HG03066 (cell line): Measurements from ENCODE around the gene RXRA.

Experiments
- ATAC-seq: cut with Tn5 transposase; IDR thresholded peaks from one replicate; pipeline ENCODE4 v1.9.1; 2021; ENCODE audit warnings: low read depth; ENCODE audit not compliant: unreplicated experiment

Gene RXRA

DNA sequence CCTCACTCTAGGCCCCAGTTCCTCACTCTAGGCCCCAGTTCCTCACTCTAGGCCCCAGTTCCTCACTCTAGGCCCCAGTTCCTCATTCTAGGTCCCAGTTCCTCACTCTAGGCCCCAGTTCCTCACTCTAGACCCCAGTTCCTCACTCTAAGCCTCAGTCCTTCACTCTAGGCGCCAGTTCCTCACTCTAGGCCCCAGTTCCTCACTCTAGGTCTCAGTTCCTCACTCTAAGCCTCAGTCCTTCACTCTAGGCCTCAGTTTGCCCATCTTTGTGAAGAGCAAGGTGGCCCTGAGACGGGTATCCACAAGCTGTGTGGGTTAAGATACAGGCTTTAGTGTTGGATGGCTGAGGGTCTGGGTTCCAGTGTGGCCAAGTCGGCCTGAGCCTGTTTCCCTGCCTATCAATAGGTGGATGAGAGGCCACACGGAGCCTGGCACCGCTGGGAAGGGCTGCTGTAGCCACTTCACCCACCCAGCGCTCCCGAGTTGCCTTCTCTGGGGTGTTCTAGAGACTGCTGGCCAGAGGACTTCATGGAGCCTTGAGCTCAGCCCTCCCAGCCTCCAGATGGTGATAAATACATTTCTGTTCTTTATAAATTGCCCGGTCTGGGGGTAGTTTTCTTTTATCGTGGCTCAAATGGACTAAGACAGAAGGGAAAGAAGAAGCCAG, 150.2 kb downstream of the RXRA start:
- no peak for ATAC-seq

DNA sequence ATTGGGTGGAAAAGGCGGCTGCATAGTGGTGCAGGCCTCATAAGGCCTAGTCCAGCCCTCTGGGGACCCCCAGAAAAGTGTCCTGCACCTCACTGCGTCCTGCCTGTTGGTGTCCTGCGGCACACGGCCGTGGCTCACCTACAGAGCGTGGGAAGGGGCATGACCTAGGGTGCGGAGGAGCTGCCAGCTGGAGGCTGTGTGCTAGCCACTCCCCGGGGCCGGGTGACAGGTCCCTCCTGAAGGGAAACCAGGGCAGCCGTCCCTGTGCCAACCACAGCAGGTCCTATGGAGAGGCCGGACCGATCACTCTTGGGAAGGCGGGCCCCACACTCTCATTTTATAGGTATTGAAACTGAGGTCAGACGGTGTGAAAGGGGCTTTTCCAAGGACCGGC, 150.7 kb downstream of the RXRA start:
- no peak for ATAC-seq

DNA sequence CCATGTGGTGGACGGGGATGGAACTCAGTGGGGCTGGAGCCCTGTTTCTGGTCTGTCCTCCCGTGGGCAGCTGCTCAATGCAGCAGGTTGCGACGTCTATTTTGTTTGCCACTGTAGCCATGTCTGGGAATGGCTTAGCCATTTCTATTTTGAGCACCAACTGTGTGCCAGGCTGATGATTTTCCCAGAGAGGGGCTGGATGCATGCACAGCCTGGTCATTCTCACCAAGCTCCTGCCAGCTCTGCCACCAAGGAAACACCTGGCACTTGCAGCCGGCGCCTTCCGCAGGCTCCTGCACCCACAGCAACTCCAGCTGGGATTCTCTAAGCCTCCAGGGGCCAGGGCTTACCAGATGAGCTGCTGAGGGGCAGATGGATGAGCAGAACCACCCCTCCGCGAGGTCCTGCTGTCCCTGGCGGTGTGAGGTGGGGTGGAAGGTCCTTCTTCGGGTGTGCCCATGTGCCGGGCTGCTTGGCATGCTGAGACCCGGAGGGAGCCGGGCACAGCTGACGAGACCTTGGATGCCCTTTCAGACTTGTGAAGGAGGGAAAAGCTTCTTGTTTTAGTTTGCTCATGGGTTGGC, 151.2 kb downstream of the RXRA start:
- no peak for ATAC-seq

GRCh38 chr9:134477927-134478326, 151.7 kb downstream of the RXRA start:
- no peak for ATAC-seq

- no peak for ATAC-seq
Measured at GRCh38 chr9:134481762-134482161, 155.5 kb downstream of the RXRA start.

DNA sequence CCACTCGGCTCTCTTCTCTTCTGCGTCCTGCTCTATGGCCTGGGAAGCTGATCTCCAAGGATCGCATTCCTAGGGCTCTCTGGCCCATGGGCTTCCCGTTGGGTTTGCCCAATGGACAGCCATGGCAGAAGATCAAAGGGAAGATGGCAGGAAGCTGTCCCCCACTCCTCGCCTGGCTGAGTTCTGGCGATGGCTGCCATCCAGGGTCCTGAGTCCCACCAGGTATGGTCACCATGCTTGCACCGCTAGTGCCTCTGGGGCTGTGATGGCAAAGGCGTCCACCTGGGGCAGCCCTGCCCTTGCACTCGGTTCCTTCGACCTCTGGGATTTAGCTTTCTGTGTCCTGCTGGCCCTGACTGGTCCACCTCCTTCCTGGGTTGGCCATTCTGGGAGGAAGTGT, 156.0 kb downstream of the RXRA start:
- no peak for ATAC-seq

DNA sequence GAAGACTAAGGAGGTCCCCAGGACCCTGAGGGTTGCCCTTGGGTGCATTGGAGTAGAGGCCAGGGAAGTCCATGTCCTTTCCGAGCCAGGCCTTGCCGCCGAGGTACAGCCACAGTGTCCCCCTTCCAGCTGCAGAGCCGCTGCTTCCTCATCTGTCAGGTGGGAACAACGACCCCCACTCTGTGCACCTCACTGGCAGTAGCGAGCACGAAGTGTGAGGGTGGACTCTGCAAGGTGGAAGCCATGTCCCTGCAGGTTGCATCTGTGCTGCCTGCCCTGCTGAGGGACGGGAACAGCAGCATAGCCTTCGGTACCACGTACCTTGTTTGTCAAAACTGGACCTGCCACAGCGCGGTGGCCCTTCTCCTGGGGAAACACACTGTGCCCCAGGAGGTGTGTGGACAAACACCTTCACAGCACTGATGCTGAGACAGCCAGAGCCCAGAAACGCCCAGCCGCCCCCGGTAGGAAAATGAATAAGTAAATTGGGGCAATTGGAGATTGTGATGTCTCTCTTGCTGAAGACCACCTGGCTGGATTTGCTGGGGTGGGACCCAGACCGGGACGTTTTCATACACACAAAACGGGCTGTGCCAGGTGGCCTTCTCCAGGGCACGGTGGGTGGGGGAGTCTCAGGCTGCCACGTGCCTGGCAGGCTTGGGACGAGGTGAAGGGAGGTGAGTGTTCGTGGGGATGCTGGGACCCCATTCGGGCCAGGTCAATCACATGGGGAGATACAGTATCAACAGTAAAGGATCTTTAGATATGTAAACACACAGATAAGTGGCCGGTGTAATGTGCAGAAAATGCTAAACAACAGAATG, 157.3 kb downstream of the RXRA start:
- ATAC-seq: no peak

DNA sequence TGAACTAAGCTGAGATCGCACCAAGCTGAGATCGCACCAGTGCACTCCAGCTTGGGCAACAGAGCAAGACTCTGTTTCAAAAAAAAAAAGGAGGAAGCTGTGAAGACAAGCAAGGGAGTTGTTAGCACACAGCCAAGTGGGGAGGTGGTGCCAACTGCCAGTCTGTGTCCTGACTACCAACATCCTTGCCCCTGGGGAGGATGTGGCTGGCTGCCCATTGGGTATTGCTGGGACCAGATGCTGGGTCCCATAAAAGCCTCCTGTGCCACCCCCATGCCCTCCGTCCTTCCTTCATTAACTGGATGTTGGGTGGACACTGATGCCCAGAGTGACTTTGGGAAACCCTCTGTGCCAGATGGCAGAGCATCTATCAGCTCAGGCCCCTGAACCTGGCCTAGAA, 158.2 kb downstream of the RXRA start:
- no peak for ATAC-seq

DNA sequence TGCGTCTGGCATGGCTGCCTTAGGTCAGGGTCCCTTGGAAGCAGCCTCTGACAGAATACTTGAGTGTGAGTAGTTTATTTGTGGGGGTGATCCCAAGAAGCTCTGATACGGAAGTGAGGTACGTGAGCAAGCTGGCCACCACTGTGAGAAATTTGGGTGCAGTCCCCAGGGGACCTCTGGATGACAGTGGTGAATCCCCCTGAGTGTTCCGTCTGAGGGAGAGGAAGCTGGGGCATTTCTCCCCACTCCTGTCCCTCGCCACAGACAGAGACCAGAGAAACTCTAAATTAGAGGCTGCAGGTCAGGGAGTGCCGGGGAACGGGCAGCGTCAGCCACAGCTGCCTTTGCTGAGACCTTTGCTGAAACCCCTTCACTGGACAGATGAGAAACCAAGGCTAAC, 159.4 kb downstream of the RXRA start:
- ATAC-seq: no peak

- no peak for ATAC-seq
Measured at GRCh38 chr9:134486143-134486591, 159.9 kb downstream of the RXRA start.

DNA sequence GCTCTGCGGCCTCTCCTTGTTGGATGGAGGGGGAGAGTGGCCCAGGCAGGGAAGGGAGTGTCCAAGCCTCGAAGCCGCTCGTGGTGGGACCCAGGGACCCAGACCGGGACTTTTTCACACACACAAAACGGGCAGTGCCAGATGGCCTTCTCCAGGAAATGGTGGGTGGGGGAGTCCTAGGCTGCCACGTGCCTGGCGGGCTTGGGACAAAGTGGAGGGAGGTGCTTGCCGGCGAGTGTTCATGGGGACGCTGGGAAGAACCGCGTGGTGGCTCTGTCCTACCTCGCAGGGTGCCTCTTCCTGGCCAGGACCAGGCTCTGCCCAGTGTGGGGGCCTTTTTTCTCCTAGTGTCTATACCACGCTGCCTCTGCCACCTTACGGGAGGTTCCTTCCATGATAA, 160.3 kb downstream of the RXRA start:
- ATAC-seq: no peak
